ENCODE results near the gene AKT1. TPM values are rescaled to one million over a fixed set of nuclear protein-coding genes. Genes with fewer than 3 reads are reported as not detected.
A peak's percentile ranks its signal among the peaks of the same experiment; 100 is the strongest.

The AKT1 gene
- polyA plus RNA-seq, 2 of the 4 experiments (the other 2 are of a cell fraction) = 70.2 to 93.8 TPM

GRCh38 chr14:104725772-104726548, 69.6 kb downstream of the AKT1 start:
- ATAC-seq = peak in 1 of 2 experiments; percentile 0; a peak in 2 of 6 replicates

GRCh38 chr14:104724981-104725771, 70.4 kb downstream of the AKT1 start:
- no peak for FAIRE-seq
- peak; percentile 59 to 68 for DNase-seq (ENCODE audit: low read depth in 1 of 2, low spot score in 1 of 2)
- TF ChIP-seq SMC3 (IDR thresholded peaks at IDR 0.05) (no peak; the same call in 2 of the 3 replicates), RCOR1 (IDR thresholded peaks at IDR 0.05; ENCODE audit: low read depth, low read length) (no peak), FOSL2 (IDR thresholded peaks at IDR 0.05) (no peak), FOSL2 (CRISPR knock-in tag; IDR thresholded peaks at IDR 0.05) (peak; percentile 50; the same call in 1 of the 2 replicates), CTCF (IDR thresholded peaks at IDR 0.05) (peak; percentile 34), EHMT2 (IDR thresholded peaks at IDR 0.05; ENCODE audit: low read depth) (no peak), NFE2L2 (conservative IDR thresholded peaks at IDR 0.05; ENCODE audit: low read length) (no peak), POLR2AphosphoS2 (conservative IDR thresholded peaks at IDR 0.05; ENCODE audit: low read length) (no peak; the same call in 1 of the 2 replicates)
- POLR2A ChIA-PET = interaction anchor here (1.1 to 1.5 kb wide), 2 partner anchors 27 to 37 kb away, joined by 5 read pairs; partner anchors contain the start of gene SIVA1
- Histone ChIP-seq H3K4me2 (peak overlapping the region; percentile 94), H3K27ac (peak overlapping the region; percentile 82 to 92), H3K4me1 (peaks cover 46% of the 10 kb centered on the region), H3K9me3 (no peaks in the 10 kb centered on the region), H3K4me3 (peak overlapping the region; percentile 71)
- WGBS (ENCODE audit: missing lambda C conversion rate) = 32% methylated on average over 16 of the region's 24 CpGs
- CTCF ChIA-PET = interaction anchor here (0.5 to 6.2 kb wide), 16 partner anchors 11 to 905 kb away, joined by 3 to 65 read pairs (median 5); no protein-coding TSS in a partner anchor
- ATAC-seq = peak; percentile 30 to 69

More at GRCh38 chr14:104725772-104726548, 69.6 kb downstream of the AKT1 start:
- ChIA-PET POLR2A (interaction anchor here (1.5 kb wide), 1 partner anchor 27 kb away, joined by 5 read pairs; the partner anchor contains the start of gene SIVA1), CTCF (interaction anchor here (0.5 to 6.2 kb wide), 15 partner anchors 10 to 905 kb away, joined by 3 to 65 read pairs (median 5); no protein-coding TSS in a partner anchor)
- H3K4me3 ChIP-seq = no peak overlapping the region
- H3K9me3 ChIP-seq = no peaks in the 10 kb centered on the region
- no peak for TF ChIP-seq FOSL2 (IDR thresholded peaks at IDR 0.05)
- TF ChIP-seq FOSL2 (CRISPR knock-in tag; IDR thresholded peaks at IDR 0.05) = 0 out of 2 replicates have a peak, but pooled peaks have one; percentile 29
- TF ChIP-seq PBX3 (IDR thresholded peaks at IDR 0.05) = 0 out of 2 replicates have a peak, but pooled peaks have one; percentile 30
- 0 out of 5 replicates have a peak, but pooled peaks of 1 of the 2 experiments have one; percentile 8 for TF ChIP-seq RAD21 (conservative IDR thresholded peaks at IDR 0.05 in 1 of 2, IDR thresholded peaks at IDR 0.05 in 1 of 2)
- no peak for TF ChIP-seq REST (IDR thresholded peaks at IDR 0.05)
- no peak for FAIRE-seq
- no peak for DNase-seq (ENCODE audit: low read depth in 1 of 2, low spot score in 1 of 2)
- H3K4me1 ChIP-seq = peaks cover 46% of the 10 kb centered on the region
- peak overlapping the region; percentile 94 for H3K4me2 ChIP-seq
- H3K27ac ChIP-seq = peak overlapping the region; percentile 82 to 92; a peak in 5 of 6 replicates
- WGBS (ENCODE audit: missing lambda C conversion rate) = 72% methylated on average over 16 of the region's 25 CpGs
